Gastroesophageal sphincter (tissue), 3 donors: ENCODE results near the gene DYSF.

Experiments
- POLR2A ChIP-seq, 2 donors: fragments of 450-650 bp; IDR thresholded peaks; one replicate each; pipeline ENCODE4 v1.6.1; 2017; ENCODE audit warnings: antibody characterized with exemption in 2 of 2, mild to moderate bottlenecking in 2 of 2, moderate library complexity in 1 of 2
- POLR2AphosphoS5 ChIP-seq: sonication (generic); formaldehyde crosslinking; IDR thresholded peaks from one replicate; pipeline ENCODE4 v1.6.1; 2017; ENCODE audit warnings: antibody characterized with exemption
- TF ChIP-seq, protein P1 (sequence below), 4 experiments: fragments of 200-600 bp in 2 of 4; fragments of 450-650 bp in 2 of 4; sonication (generic) in 1 of 4; IDR thresholded peaks; one replicate each; pipeline ENCODE4 v1.5.1; 2017 to 2019; ENCODE audit warnings: antibody characterized with exemption in 4 of 4, mild to moderate bottlenecking in 2 of 4, moderate library complexity in 2 of 4

GRCh38 chr2:71659868-71660518 is 206.6 kb downstream of the DYSF start:
- TF ChIP-seq, protein P1, sequence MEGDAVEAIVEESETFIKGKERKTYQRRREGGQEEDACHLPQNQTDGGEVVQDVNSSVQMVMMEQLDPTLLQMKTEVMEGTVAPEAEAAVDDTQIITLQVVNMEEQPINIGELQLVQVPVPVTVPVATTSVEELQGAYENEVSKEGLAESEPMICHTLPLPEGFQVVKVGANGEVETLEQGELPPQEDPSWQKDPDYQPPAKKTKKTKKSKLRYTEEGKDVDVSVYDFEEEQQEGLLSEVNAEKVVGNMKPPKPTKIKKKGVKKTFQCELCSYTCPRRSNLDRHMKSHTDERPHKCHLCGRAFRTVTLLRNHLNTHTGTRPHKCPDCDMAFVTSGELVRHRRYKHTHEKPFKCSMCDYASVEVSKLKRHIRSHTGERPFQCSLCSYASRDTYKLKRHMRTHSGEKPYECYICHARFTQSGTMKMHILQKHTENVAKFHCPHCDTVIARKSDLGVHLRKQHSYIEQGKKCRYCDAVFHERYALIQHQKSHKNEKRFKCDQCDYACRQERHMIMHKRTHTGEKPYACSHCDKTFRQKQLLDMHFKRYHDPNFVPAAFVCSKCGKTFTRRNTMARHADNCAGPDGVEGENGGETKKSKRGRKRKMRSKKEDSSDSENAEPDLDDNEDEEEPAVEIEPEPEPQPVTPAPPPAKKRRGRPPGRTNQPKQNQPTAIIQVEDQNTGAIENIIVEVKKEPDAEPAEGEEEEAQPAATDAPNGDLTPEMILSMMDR (IDR thresholded peaks at IDR 0.05), result no peak
- TF ChIP-seq POLR2A (IDR thresholded peaks at IDR 0.05) (no peak), POLR2AphosphoS5 (no peak)
